Activated naive CD8-positive, alpha-beta T cell (primary cell): Measurements from ENCODE around the gene ZNF106.

Experiments
- H3K27ac Mint-ChIP-seq: one replicate; pipeline ENCODE4 v1.8.0; 2021; ENCODE audit warnings: mixed read lengths
- H3K27me3 Mint-ChIP-seq: one replicate; pipeline ENCODE4 v1.8.0; 2021; ENCODE audit warnings: mixed read lengths
- H3K36me3 Mint-ChIP-seq: one replicate; pipeline ENCODE4 v1.8.0; 2021; ENCODE audit warnings: mixed read lengths
- H3K4me1 Mint-ChIP-seq: one replicate; pipeline ENCODE4 v1.8.0; 2021; ENCODE audit warnings: low read depth, mixed read lengths
- H3K4me3 Mint-ChIP-seq: one replicate; pipeline ENCODE4 v1.8.0; 2021; ENCODE audit warnings: mild to moderate bottlenecking, mixed read lengths
- H3K9me3 Mint-ChIP-seq: one replicate; pipeline ENCODE4 v1.8.0; 2021; ENCODE audit warnings: low read depth, mixed read lengths

ZNF106 gene

DNA sequence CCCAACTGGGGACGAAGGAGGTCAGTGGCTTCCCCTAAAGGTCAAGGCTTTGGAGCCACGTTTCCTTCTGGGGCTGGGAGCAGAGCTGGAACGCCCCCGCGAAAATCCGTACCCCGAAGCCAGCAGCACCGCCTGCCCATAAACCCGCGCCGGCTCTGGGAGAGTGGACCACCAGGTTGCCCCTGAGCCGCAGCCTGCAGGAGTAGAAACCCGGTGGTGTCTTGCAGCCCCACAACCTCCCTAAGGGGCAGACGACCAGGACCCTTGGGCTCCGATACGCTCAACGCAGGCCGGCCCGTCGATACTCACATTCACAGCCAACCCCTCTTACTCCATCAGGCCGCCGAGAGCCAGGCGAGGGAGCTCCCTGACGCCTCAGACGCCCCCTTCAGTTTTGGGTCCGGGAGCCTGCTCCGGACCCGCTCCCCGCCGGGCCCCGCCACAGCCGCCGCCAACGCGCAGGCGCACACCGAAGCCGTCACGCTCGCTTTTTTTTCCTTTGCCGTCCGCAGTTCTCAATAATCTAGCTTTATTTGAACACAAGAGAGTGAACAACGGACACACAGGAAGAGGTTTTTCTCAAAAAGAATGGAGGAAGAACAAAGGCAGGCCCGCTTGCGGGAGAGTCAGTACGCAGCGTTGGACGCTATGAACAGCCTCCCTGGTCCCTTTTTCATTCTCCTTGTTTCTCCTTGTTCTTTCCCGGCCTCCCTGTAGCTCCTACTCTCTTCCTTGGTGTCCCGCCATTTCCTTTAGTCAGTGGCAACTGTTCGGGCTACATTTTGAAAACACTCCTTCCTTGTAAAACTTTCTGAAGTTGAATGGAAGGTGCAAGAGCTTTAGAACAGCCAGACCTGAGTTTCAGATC, at the start of gene ZNF106:
TSS of gene ZNF106 (minus strand) at position 471 of the 868 bp plus-strand sequence. CDS start 18,852 bp downstream, outside the sequence.
- Mint-ChIP-seq H3K9me3 (no peaks in the 10 kb centered on the region), H3K27ac (peak within 1 kb of the TSS; percentile 97), H3K4me3 (peak within 1 kb of the TSS; percentile 96), H3K27me3 (no peaks in the 10 kb centered on the region), H3K4me1 (peaks cover 57% of the 10 kb centered on the region), H3K36me3 (no peaks in the 10 kb centered on the region)

DNA sequence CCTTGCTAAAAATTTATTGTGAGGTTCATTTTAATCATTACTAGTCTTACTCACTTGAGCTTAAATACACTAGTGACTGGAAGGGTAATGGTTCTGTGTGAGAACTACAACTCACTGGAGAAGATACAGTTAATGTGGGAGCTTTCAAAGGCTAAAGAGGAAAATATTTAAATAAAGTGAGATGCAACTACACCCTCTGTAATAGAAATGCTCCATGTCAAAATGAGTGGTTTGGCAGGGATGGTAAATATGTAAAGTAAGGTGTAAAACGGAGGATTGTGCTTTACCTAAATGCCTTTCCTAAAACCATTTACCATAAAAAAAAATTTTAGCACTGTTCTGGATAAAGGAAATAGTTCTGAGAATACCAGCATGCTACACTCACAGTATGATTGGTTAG, 42.3 kb upstream of the ZNF106 start:
- Mint-ChIP-seq H3K4me3 (no peak overlapping the region), H3K36me3 (peaks cover 3% of the 10 kb centered on the region), H3K9me3 (no peaks in the 10 kb centered on the region), H3K27me3 (no peaks in the 10 kb centered on the region), H3K27ac (no peak overlapping the region), H3K4me1 (no peaks in the 10 kb centered on the region)

DNA sequence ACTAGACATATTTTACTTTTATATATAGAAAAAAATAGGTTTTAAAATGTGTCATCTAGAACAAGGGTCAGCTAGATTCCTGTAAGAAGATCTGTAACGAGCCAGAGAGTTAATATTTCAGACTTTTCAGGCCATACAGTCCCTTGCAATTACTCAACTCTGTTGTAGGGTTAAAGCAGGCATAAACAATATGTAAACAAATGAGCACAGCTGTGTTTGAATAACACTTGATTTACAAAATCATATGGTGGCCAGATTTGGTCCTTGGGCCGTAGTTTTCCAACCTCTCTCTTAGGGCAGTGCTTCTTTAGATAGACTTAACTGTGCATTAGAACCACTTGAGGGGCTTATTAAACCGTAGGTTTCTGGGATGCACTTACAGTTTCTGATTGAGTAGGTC, 38.0 kb upstream of the ZNF106 start:
- H3K36me3 Mint-ChIP-seq = peaks cover 7% of the 10 kb centered on the region
- H3K9me3 Mint-ChIP-seq = no peaks in the 10 kb centered on the region
- H3K27ac Mint-ChIP-seq = no peak overlapping the region
- H3K4me3 Mint-ChIP-seq = no peak overlapping the region
- H3K4me1 Mint-ChIP-seq = no peaks in the 10 kb centered on the region
- H3K27me3 Mint-ChIP-seq = no peaks in the 10 kb centered on the region

DNA sequence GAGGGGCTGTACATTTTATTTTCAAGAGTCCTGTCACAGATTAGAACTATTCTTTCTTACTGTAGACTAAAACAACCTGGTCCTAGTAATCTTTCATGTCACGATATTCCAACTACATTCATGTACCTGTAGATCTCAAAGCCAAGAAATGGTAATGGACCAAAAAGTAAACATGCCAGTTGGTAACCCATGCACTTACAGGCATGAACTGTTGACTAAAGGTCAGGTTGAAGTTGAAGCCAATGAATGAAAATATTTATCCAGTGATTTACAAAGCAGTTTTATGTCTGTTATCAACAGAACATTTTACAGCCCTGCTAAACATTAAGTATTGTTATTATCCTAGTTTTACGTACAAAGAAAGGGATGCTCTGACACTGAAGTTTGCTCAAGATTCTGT, 32.4 kb upstream of the ZNF106 start:
- H3K4me1 Mint-ChIP-seq = no peaks in the 10 kb centered on the region
- no peaks in the 10 kb centered on the region for H3K9me3 Mint-ChIP-seq
- H3K36me3 Mint-ChIP-seq = peaks cover 4% of the 10 kb centered on the region
- H3K4me3 Mint-ChIP-seq = no peak overlapping the region
- H3K27me3 Mint-ChIP-seq = no peaks in the 10 kb centered on the region
- no peak overlapping the region for H3K27ac Mint-ChIP-seq

DNA sequence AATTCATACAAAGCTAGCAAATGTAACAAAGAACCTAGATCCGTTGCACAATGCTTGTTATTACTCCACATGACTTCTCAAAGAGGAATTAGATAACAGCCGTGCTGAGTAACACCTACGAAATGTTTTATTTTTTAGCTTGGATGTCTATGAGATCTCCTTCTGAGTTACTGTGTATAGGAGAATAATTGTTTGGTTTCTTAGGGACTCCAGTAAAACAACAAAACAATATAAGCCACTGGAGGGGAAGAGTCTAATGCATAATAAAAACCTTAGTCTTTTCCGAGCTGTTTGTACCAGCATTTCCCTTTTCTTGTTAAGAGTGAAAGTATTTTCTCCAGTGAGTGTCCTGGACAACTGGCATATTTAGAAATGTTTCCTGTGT, 20.1 kb upstream of the ZNF106 start:
- H3K27me3 Mint-ChIP-seq = no peaks in the 10 kb centered on the region
- H3K9me3 Mint-ChIP-seq = no peaks in the 10 kb centered on the region
- H3K4me1 Mint-ChIP-seq = peaks cover 6% of the 10 kb centered on the region
- H3K36me3 Mint-ChIP-seq = peaks cover 7% of the 10 kb centered on the region
- no peak overlapping the region for H3K27ac Mint-ChIP-seq
- H3K4me3 Mint-ChIP-seq = no peak overlapping the region

DNA sequence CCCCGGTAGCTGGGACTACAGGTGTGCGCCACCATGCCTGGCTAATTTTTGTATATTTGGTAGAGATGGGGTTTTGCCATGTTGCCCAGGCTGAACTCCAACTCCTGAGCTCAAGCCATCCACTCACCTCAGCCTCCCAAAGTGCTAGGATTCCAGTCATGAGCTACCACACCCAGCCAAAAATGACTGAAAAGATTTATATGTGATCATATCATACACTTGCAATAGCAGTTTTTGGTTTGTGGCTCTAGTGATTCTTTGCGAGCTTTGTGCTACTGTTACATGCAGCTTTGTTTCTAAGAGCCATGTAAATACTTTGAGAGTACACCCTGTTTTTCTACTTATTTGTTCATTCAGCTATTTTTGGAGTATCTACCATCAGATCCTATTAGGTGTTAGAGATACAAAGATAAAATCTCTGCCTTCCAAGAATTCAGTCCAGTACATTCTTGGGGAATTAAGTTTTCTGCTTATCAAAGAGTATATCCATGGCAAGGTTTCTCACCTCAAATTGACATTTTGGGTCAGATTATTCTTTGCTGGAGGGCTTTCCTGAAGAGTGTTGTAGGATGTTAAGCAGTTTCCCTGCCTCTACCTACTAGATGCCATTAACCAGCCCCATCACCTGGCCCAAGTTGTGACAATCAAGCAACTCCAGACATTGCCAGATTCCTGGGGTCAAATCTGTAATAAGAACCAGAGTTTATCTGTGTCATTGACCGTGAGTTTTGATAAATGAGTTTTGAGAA, 19.5 kb upstream of the ZNF106 start:
- no peak overlapping the region for H3K4me3 Mint-ChIP-seq
- no peaks in the 10 kb centered on the region for H3K27me3 Mint-ChIP-seq
- peaks cover 6% of the 10 kb centered on the region for H3K4me1 Mint-ChIP-seq
- H3K27ac Mint-ChIP-seq = no peak overlapping the region
- peaks cover 5% of the 10 kb centered on the region for H3K36me3 Mint-ChIP-seq
- H3K9me3 Mint-ChIP-seq = no peaks in the 10 kb centered on the region

DNA sequence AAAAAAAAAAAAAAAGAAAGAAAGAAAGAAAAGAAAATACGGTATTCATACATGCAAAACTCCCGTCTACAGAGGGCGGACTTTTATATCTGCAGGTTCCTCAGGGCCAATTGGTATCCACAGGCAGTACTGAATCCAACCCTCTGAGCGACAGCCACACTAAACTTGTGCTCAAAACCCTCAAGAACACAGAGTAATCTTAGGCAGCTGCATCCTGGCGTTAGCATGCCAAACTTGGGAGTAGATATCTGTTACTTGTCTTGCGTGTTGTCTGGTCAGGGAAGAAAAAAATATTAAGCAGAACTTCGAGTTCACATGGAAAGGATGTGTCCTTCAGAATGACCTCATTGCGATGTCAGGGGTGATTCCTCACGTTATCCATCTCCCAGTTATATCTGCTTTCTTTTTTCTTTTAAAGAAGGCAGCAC, 17.3 kb upstream of the ZNF106 start:
- H3K36me3 Mint-ChIP-seq = no peaks in the 10 kb centered on the region
- H3K4me1 Mint-ChIP-seq = peaks cover 6% of the 10 kb centered on the region
- no peak overlapping the region for H3K27ac Mint-ChIP-seq
- H3K4me3 Mint-ChIP-seq = no peak overlapping the region
- no peaks in the 10 kb centered on the region for H3K9me3 Mint-ChIP-seq
- H3K27me3 Mint-ChIP-seq = no peaks in the 10 kb centered on the region

DNA sequence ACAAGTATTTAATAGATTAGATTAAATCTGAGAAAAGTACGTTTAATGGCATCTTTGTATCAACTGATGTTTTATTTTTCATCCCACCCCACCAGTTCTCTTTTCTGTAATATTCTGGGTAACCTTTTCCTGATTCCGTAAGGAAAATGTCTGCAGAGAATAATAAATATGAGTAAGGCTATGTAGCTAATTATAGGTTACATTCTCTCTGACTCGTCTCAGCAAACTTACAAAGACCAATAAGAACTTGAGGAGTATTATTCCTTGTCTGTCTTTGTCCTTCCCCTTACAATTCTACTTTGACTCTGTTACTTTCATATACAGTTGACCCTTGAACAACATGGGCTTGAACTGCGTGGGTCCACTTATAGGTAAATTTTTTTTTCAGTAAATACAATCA, 16.6 kb upstream of the ZNF106 start:
- no peaks in the 10 kb centered on the region for H3K9me3 Mint-ChIP-seq
- no peak overlapping the region for H3K27ac Mint-ChIP-seq
- H3K36me3 Mint-ChIP-seq = no peaks in the 10 kb centered on the region
- no peaks in the 10 kb centered on the region for H3K27me3 Mint-ChIP-seq
- no peak overlapping the region for H3K4me3 Mint-ChIP-seq
- H3K4me1 Mint-ChIP-seq = peaks cover 6% of the 10 kb centered on the region

DNA sequence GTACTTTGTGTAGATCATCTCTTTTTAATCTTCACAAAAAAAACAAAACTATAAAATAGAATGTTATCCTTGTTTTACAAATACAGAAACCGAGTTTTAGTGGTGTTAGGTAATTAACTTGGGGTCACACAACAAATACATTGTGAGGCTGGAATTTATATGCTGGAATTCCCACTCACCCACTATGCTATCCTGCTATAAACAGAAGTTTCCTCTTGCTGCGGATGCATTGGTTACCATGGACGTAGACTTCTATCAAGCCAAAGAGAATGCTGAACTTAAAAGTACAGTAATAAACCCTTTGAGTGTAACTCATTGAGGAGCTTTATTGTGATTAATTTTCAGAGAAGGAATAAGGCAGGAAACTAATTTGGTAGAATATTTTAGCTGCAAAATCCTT, 13.7 kb upstream of the ZNF106 start:
- Mint-ChIP-seq H3K36me3 (no peaks in the 10 kb centered on the region), H3K4me3 (no peak overlapping the region), H3K9me3 (no peaks in the 10 kb centered on the region), H3K4me1 (peaks cover 23% of the 10 kb centered on the region), H3K27me3 (no peaks in the 10 kb centered on the region), H3K27ac (no peak overlapping the region)

DNA sequence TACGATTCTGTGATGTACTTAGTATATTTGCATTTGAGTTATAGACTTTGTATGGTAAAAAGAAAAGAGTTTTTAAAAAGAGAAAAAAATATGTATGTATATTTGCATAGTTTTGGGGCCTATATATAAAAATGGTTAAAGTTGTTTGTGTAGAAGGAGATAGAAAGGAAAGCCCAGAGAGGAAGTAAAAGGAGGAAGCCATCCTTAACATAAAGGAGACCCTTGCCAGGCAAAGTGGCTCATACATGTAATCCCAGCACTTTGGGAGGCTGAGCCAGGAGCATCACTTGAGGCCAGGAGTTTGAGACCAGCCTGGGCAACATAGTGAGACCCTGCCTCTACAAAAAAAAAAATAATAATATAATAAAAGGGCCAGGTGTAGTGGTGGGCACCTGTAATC, 12.9 kb upstream of the ZNF106 start:
- H3K4me3 Mint-ChIP-seq = no peak overlapping the region
- H3K27me3 Mint-ChIP-seq = no peaks in the 10 kb centered on the region
- H3K4me1 Mint-ChIP-seq = peaks cover 27% of the 10 kb centered on the region
- no peaks in the 10 kb centered on the region for H3K9me3 Mint-ChIP-seq
- H3K27ac Mint-ChIP-seq = no peak overlapping the region
- H3K36me3 Mint-ChIP-seq = no peaks in the 10 kb centered on the region

DNA sequence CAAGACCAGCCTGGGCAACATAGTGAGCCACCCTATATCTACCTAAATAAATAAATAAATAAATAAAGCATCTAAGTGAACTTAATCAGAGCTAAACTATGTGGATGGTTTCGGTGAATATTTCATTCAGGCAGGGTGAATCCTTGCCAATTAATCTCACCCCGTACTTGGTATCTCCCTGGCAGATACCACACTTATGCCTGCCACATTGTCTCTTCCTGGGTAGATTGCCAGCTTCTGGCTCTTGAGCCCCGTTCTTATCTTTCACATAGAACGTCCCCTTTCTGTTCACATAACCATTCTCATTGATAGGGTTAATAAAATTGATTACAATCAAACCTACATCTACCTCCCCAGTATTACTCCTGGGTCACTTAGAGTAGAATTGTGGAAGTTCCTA, 11.5 kb upstream of the ZNF106 start:
- H3K27me3 Mint-ChIP-seq = no peaks in the 10 kb centered on the region
- H3K4me1 Mint-ChIP-seq = peaks cover 39% of the 10 kb centered on the region
- H3K27ac Mint-ChIP-seq = no peak overlapping the region
- no peaks in the 10 kb centered on the region for H3K36me3 Mint-ChIP-seq
- no peaks in the 10 kb centered on the region for H3K9me3 Mint-ChIP-seq
- H3K4me3 Mint-ChIP-seq = no peak overlapping the region

DNA sequence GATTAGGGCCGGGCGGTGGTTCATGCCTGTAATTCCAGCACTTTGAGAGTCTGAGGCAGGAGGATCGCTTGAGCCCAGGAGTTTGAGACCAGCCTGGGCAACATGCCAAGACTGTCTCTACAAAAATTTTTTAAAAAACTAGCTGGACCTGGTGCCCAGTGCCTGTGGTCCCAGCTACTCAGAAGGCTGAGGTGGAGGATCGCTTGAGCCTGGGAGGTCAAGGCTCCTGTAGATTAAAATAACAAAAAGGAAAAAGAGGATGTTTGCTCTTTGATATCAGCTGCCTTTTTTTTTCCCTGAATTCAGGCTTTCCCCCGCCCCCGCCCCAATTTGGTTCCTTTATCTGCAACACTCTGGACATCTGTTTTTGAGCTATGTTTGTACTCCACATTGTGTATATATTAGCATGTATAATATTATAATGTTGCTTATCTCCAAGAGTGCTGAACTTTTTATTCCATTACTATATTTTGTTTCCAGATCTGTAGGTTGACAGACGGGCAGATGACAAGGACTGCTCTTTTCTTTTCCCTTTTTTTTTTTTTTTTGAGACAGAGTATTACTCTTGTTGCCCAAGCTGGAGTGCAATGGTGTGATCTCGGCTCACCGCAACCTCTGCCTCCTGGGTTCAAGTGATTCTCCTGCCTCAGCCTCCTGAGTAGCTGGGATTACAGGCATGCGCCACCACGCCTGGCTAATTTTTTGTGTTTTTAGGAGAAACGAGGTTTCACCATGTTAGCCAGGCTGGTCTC, 9.1 kb upstream of the ZNF106 start:
- H3K27me3 Mint-ChIP-seq = no peaks in the 10 kb centered on the region
- peaks cover 55% of the 10 kb centered on the region for H3K4me1 Mint-ChIP-seq
- H3K4me3 Mint-ChIP-seq = no peak overlapping the region
- H3K9me3 Mint-ChIP-seq = no peaks in the 10 kb centered on the region
- no peaks in the 10 kb centered on the region for H3K36me3 Mint-ChIP-seq
- H3K27ac Mint-ChIP-seq = peak overlapping the region; percentile 28

DNA sequence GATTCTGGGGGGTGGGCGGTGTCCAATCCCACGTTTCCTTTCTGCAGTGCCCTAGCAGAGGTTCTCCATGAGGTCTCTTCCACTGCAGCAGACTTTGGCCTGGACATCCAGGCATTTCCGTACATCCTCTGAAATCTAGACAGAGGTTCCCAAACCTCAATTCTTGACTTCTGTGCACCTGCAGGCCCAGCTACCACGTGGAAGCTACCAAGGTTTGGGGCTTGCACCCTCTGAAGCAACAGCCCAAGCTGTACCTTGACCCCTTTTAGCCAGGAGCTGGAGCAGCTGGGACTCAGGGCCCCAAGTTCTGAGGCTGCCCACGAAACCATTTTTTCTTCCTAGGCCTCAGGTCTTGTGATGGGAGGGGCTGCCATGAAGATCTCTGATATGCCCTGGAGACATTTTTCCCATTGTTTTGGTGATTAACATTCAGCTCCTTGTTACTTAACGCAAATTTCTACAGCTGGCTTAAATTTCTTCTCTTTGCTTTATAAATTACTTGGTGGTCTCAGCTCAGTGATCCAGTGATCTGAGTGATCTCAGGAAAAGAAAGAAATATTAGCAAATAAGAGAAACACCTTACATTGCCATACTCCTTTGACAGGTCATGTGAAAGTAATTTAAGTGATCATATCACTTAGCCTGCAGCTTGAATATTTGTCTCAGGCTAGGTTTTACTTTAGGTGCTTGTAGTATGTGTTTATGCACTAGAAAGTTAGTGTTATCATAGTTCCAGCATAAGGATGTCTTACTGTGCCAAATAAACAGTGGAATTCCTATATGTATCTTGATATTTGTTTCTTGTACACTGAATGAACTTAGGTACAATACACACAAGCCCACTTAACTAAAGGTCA, 7.5 kb upstream of the ZNF106 start:
- Mint-ChIP-seq H3K27ac (no peak overlapping the region), H3K9me3 (no peaks in the 10 kb centered on the region), H3K4me1 (peaks cover 69% of the 10 kb centered on the region), H3K4me3 (peak overlapping the region; percentile 17), H3K36me3 (no peaks in the 10 kb centered on the region), H3K27me3 (no peaks in the 10 kb centered on the region)
